Cardiac fibroblast (primary cell): ENCODE data around the gene LITAF.
"Not testable (repeated sequence)": the region's sequence is repeated elsewhere in the genome, so short reads cannot be mapped to it uniquely, and the experiment has no call there.

Experiments
- DNase-seq, 2 donors: peaks; one replicate each; pipeline versions ENCODE4 v3.0.0 to v3.0.0-alpha.2; 2010; ENCODE audit warnings: low read depth in 2 of 2
- H3K4me3 ChIP-seq, 2 donors: replicated peaks in 1 of 2; 1 replicate in 1 of 2; 2 replicates in 1 of 2; pipeline ENCODE4 v1.5.1; 2011; ENCODE audit warnings: low read depth in 2 of 2, low read length in 2 of 2, mild to moderate bottlenecking in 2 of 2, moderate library complexity in 1 of 2
- CTCF ChIP-seq: IDR thresholded peaks from one replicate; pipeline ENCODE4 v1.5.1; 2011; ENCODE audit warnings: low read depth, mild to moderate bottlenecking, low read length, inconsistent platforms

Gene LITAF

GRCh38 chr16:11605891-11606290 is 19.2 kb upstream of the LITAF start:
- TF ChIP-seq CTCF: no peak
- DNase-seq: no peak
- no peak overlapping the region for H3K4me3 ChIP-seq

DNA sequence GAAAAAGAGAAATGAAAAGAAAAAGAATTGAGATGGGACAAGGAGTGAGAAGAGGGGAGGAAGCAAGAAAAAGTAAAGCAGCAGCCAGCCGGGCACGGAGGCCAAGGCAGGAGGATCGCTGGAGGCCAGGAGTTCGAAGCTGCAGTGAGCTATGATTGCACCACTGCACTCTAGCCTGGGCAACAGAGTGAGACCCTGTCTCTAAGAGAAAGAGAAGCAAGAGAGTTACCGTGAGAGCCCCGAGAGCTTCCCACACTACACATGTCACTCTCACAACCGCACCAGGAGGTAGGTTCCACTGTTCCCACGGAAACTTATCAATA is 18.8 kb upstream of the LITAF start:
- no peak for DNase-seq
- no peak overlapping the region for H3K4me3 ChIP-seq
- TF ChIP-seq CTCF: no peak

DNA sequence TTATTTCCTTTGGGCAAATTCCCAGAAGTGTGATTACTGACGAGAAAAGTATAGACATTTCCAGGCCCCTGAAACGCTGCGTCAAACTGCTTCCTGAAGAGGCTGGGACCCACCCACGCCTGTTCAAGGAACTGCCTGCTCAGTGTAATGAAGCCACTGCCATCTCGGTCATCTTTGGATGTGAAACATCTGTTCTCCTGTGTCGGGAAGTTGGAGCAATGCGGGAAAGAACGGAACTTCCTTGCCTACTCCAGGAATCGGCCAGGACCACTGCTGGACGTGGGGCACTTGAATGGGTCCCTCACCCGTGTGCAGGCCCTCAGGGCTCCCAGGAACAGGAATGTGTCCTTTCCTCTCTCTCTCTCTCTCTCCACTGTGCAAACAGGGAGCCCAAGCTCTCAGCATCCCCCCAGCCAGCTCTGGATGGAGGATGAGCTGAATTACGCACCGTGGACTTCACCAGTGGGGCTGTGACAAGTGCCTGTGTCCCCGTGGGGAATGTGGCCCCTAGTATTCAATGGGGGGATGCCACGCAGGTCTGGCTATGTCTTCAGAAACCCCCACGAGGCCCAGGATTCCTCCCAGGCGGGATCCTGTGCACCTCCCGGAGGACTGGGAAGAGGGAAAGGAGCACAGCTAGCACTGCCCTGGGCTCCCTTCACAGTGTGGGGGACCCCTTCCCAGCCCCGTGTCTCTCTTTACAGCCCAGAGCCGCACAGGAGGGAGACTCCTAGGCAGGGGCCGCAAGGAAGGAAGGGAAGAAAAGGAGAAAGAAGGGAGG is 18.3 kb upstream of the LITAF start:
- no peak overlapping the region for H3K4me3 ChIP-seq
- TF ChIP-seq CTCF: no peak
- peak; percentile 61 to 97 for DNase-seq

- not testable (repeated sequence) for H3K4me3 ChIP-seq, DNase-seq
Measured at GRCh38 chr16:11604296-11604695, 17.6 kb upstream of the LITAF start.

DNA sequence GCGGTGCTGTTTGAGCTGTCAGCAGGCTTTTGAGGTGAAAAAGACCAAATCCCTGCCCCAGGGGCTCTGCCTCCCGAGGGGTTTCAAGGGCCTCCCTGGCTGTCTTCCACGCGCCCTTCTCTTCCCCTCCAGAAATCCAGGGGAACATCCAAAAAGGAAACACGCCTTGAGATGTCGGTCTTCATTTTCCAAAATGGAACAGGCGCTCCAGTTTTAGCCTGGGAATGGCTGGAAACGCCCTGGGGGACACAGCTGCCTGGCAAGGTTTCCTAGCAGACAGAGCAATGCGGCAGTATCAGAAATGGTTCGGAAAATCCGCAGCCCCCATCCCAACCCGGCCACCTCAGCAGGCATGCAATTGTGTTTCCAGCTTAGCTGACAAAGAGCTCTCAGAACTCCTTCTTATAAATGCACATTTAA is 16.6 kb upstream of the LITAF start:
- DNase-seq: peak in 1 of 2 donors; percentile 86
- no peak for TF ChIP-seq CTCF
- no peak overlapping the region for H3K4me3 ChIP-seq

DNA sequence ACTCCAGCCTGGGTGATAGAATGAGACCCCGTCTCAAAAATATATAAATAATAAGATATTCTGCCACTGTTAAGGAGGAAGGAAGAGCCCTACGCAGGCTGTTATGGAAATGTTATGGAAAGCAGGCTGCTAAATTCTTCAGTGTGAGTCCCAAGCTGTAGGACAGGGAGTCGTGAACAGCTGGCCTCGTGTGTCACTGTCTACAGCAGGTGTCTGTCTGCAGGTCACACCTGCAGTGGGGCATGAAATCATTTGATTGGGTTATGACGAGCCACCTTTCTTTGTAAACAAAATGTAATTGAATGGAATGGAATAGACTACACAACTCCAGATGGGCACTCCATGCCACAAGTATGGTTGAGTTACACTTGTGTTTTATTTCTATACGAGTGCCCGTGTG is 15.6 kb upstream of the LITAF start:
- no peak overlapping the region for H3K4me3 ChIP-seq
- DNase-seq: no peak
- TF ChIP-seq CTCF: no peak

GRCh38 chr16:11601911-11602310 is 15.2 kb upstream of the LITAF start:
- DNase-seq: no peak
- TF ChIP-seq CTCF: no peak
- H3K4me3 ChIP-seq: no peak overlapping the region
